HL-60 (cell line): Measurements from ENCODE around the gene ZNF133.

Experiments
- POLR2AphosphoS5 ChIP-seq: IDR thresholded peaks from 2 replicates; pipeline ENCODE4 v1.6.1; 2012; ENCODE audit warnings: low read depth
- REST ChIP-seq: IDR thresholded peaks from 2 replicates; pipeline ENCODE4 v1.6.1; 2012; ENCODE audit warnings: low read depth; ENCODE audit not compliant: insufficient replicate concordance
- TF ChIP-seq, protein P1 (sequence below): IDR thresholded peaks from one replicate; pipeline ENCODE4 v1.5.1; 2011; ENCODE audit warnings: low read length, control low read depth, inconsistent platforms; ENCODE audit not compliant: insufficient read depth

DNA sequence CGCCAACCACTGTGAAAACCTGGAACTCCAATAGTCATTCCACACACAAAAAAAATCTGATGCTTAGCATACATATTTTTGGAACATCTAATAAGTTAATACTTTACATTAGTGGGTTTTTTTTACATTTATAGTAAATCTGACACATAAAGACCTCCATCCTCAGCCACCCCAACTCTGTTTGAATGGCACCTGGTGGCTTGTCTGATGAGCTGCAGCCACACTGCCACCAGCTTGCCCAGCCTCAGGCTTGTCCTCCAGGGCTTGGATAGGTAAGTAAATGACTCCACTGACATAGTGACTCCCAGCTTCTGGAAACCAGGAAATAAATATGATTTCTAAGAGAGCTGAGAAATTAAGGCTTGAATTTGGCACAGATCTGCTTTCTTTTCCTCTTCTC is 71.5 kb downstream of the ZNF133 start:
- TF ChIP-seq, protein P1, sequence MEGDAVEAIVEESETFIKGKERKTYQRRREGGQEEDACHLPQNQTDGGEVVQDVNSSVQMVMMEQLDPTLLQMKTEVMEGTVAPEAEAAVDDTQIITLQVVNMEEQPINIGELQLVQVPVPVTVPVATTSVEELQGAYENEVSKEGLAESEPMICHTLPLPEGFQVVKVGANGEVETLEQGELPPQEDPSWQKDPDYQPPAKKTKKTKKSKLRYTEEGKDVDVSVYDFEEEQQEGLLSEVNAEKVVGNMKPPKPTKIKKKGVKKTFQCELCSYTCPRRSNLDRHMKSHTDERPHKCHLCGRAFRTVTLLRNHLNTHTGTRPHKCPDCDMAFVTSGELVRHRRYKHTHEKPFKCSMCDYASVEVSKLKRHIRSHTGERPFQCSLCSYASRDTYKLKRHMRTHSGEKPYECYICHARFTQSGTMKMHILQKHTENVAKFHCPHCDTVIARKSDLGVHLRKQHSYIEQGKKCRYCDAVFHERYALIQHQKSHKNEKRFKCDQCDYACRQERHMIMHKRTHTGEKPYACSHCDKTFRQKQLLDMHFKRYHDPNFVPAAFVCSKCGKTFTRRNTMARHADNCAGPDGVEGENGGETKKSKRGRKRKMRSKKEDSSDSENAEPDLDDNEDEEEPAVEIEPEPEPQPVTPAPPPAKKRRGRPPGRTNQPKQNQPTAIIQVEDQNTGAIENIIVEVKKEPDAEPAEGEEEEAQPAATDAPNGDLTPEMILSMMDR = no peak
- TF ChIP-seq POLR2AphosphoS5 (no peak), REST (no peak)
